ENCODE results near the gene WDR44. TPM values are rescaled to one million over a fixed set of nuclear protein-coding genes. Genes with fewer than 3 reads are reported as not detected.

Gene WDR44
- total and polyA plus RNA-seq, 7 donors: 3.0 to 23.2 (median 17.0) TPM

GRCh38 chrX:118368398-118368797, 22.5 kb downstream of the WDR44 start:
- Histone ChIP-seq H3K27ac (no peak overlapping the region), H3K36me3 (no peaks in the 10 kb centered on the region), H3K4me1 (no peaks in the 10 kb centered on the region), H3K9me3 (no peaks in the 10 kb centered on the region), H3K4me3 (no peak overlapping the region), H3K27me3 (no peaks in the 10 kb centered on the region)
- no peak for TF ChIP-seq EP300 (IDR thresholded peaks at IDR 0.05)
- TF ChIP-seq POLR2AphosphoS5 (IDR thresholded peaks at IDR 0.05): no peak
- TF ChIP-seq POLR2A (IDR thresholded peaks at IDR 0.05): no peak
- no peak for TF ChIP-seq CTCF (IDR thresholded peaks at IDR 0.05)
- intact Hi-C loops (cut with DNase I): no loop called here
- no peak for DNase-seq
- WGBS, 2 donors: 95 to 99% methylated on average over 4 of the region's 4 CpGs

GRCh38 chrX:118370921-118371624, 25.2 kb downstream of the WDR44 start:
- 92 to 96% methylated on average over 2 of the region's 2 CpGs for WGBS, 2 donors
- H3K4me1 ChIP-seq: no peaks in the 10 kb centered on the region

GRCh38 chrX:118373538-118373937, 27.6 kb downstream of the WDR44 start:
- no peak for TF ChIP-seq POLR2AphosphoS5 (IDR thresholded peaks at IDR 0.05)
- no peak for TF ChIP-seq CTCF (IDR thresholded peaks at IDR 0.05)
- no peak for TF ChIP-seq POLR2A (IDR thresholded peaks at IDR 0.05)
- TF ChIP-seq EP300 (IDR thresholded peaks at IDR 0.05): no peak
- Histone ChIP-seq H3K27ac (no peak overlapping the region), H3K9me3 (no peaks in the 10 kb centered on the region), H3K4me3 (no peak overlapping the region), H3K36me3 (no peaks in the 10 kb centered on the region), H3K27me3 (no peaks in the 10 kb centered on the region), H3K4me1 (no peaks in the 10 kb centered on the region)
- DNase-seq: no peak
- intact Hi-C loops (cut with DNase I): no loop called here
- WGBS, 2 donors: 81 to 89% methylated on average over 2 of the region's 2 CpGs

More at GRCh38 chrX:118370921-118371624, 25.2 kb downstream of the WDR44 start:
- Histone ChIP-seq H3K27ac (no peak overlapping the region), H3K36me3 (no peaks in the 10 kb centered on the region), H3K4me3 (no peak overlapping the region), H3K27me3 (no peaks in the 10 kb centered on the region), H3K9me3 (no peaks in the 10 kb centered on the region)
- intact Hi-C loops (cut with DNase I): no loop called here
- DNase-seq: no peak
- TF ChIP-seq POLR2A (IDR thresholded peaks at IDR 0.05) (no peak), POLR2AphosphoS5 (IDR thresholded peaks at IDR 0.05) (no peak), EP300 (IDR thresholded peaks at IDR 0.05) (no peak), CTCF (IDR thresholded peaks at IDR 0.05) (no peak)

- DNase-seq: no peak
These were observed 37.2 kb downstream of the WDR44 start for GRCh38 chrX:118383120-118383519.

More at GRCh38 chrX:118383120-118383519, 37.2 kb downstream of the WDR44 start:
- Histone ChIP-seq H3K4me1 (no peaks in the 10 kb centered on the region), H3K27ac (no peak overlapping the region), H3K36me3 (no peaks in the 10 kb centered on the region), H3K4me3 (no peak overlapping the region), H3K27me3 (no peaks in the 10 kb centered on the region), H3K9me3 (no peaks in the 10 kb centered on the region)
- 79 to 81% methylated on average over 3 of the region's 3 CpGs for WGBS, 2 donors
- no peak for TF ChIP-seq POLR2A (IDR thresholded peaks at IDR 0.05)
- no peak for TF ChIP-seq EP300 (IDR thresholded peaks at IDR 0.05)
- no peak for TF ChIP-seq CTCF (IDR thresholded peaks at IDR 0.05)
- TF ChIP-seq POLR2AphosphoS5 (IDR thresholded peaks at IDR 0.05): no peak
- intact Hi-C loops (cut with DNase I): no loop called here
